HepG2 (cell line): ENCODE measurements around the gene SLC22A12. TPM values are rescaled to one million over a fixed set of nuclear protein-coding genes. Genes with fewer than 3 reads are reported as not detected.

Experiments used
- ATAC-seq: fragments of 200-7000 bp; cut with Tn5 transposase; 3 replicates; pipeline ENCODE4 v1.9.1; 2020; ENCODE audit warnings: mild to moderate bottlenecking, moderate library complexity
- BruUV-seq: library from RNA; stranded (reverse); fragments of 400-500 nt; replicated peaks from 2 replicates; lab custom pipeline; 2021; lab: Mats Ljungman, UMichigan
- CTCF ChIA-PET: fragments of 300-600 bp; formaldehyde crosslinking; extraction: SDS; loops from one replicate; lab custom pipeline; 2021; ENCODE audit warnings: low total read pairs, inconsistent platforms, low intra/inter-chr PET ratio; lab: Yijun Ruan, JAX
- POLR2A ChIA-PET: fragments of 350-600 bp; sonication (Branson Sonifier 250); formaldehyde crosslinking; loops from one replicate; lab custom pipeline; 2020; ENCODE audit warnings: antibody characterized with exemption, inconsistent platforms; lab: Yijun Ruan, JAX
- DNase-seq: peaks from one replicate; pipeline ENCODE4 v3.0.0-alpha.2; 2015; ENCODE audit warnings: low spot score
- FAIRE-seq: peaks from 3 replicates; lab custom pipeline; 2011; peaks lifted over from hg19 to GRCh38; lab: Jason Lieb, UNC
- H2AFZ ChIP-seq: one replicate; pipeline ENCODE4 v1.6.1; 2011; ENCODE audit warnings: low read length, inconsistent platforms
- H3K27ac ChIP-seq: fragments of 300-600 bp; 3 replicates; pipeline ENCODE4 v1.8.0; 2011; ENCODE audit warnings: mixed run types, mild to moderate bottlenecking, mixed read lengths, low read length, inconsistent platforms; ENCODE audit not compliant: insufficient read depth; ENCODE audit errors: extremely low read length
- H3K27me3 ChIP-seq, 2 experiments: fragments of 200-600 bp in 1 of 2; 2 replicates in 1 of 2; 3 replicates in 1 of 2; pipeline versions ENCODE4 v1.6.0 to v1.8.0; 2011; ENCODE audit warnings: low read length in 2 of 2, mild to moderate bottlenecking in 2 of 2, moderate library complexity in 2 of 2, inconsistent platforms in 1 of 2; ENCODE audit not compliant: insufficient read depth in 2 of 2, control insufficient read depth in 1 of 2
- H3K36me3 ChIP-seq, 2 experiments: fragments of 200-600 bp in 1 of 2; replicated peaks in 1 of 2; 2 replicates in 1 of 2; 3 replicates in 1 of 2; pipeline versions ENCODE4 v1.5.1 to v1.8.0; 2011; ENCODE audit warnings: low read length in 2 of 2, inconsistent platforms in 1 of 2; ENCODE audit not compliant: insufficient read depth in 2 of 2, control insufficient read depth in 1 of 2
- H3K4me1 ChIP-seq: 2 replicates; pipeline ENCODE4 v1.5.1; 2012; ENCODE audit warnings: low read length, inconsistent platforms; ENCODE audit not compliant: insufficient read depth
- H3K4me2 ChIP-seq: 2 replicates; pipeline ENCODE4 v1.6.0; 2011; ENCODE audit warnings: low read depth, low read length, inconsistent platforms
- H3K4me3 ChIP-seq, 3 experiments: fragments of 200-600 bp in 1 of 3; sonication (generic), shearing (Covaris generic) in 1 of 3; replicated peaks in 1 of 3; 2 replicates each; pipeline ENCODE4 v1.5.1; 2011 to 2016; ENCODE audit warnings: low read length in 3 of 3, inconsistent platforms in 2 of 3, low read depth in 2 of 3, mild to moderate bottlenecking in 2 of 3, control low read depth in 1 of 3, mixed read lengths in 1 of 3; ENCODE audit not compliant: insufficient read depth in 1 of 3
- H3K79me2 ChIP-seq: one replicate; pipeline ENCODE4 v1.6.1; 2011; ENCODE audit warnings: low read length, inconsistent platforms; ENCODE audit not compliant: insufficient read depth
- H3K9ac ChIP-seq: 2 replicates; pipeline ENCODE4 v1.6.0; 2011; ENCODE audit warnings: mild to moderate bottlenecking, low read depth, low read length, inconsistent platforms; ENCODE audit not compliant: insufficient read depth
- H3K9me3 ChIP-seq: 2 replicates; pipeline ENCODE4 v1.5.1; 2012; ENCODE audit warnings: mild to moderate bottlenecking, low read length
- H4K20me1 ChIP-seq: 2 replicates; pipeline ENCODE4 v1.6.0; 2011; ENCODE audit warnings: inconsistent platforms, mild to moderate bottlenecking, low read length, moderate library complexity; ENCODE audit not compliant: insufficient read depth
- ISX ChIP-seq: sonication (generic); formaldehyde crosslinking; conservative IDR thresholded peaks from 2 replicates; pipeline ENCODE4 v1.5.0; 2020; ENCODE audit warnings: missing genetic modification reagents
- MED8 ChIP-seq: sonication (generic); formaldehyde crosslinking; IDR thresholded peaks from 2 replicates; pipeline ENCODE4 v1.8.1; 2023; ENCODE audit warnings: mild to moderate bottlenecking, missing genetic modification reagents; ENCODE audit not compliant: insufficient replicate concordance
- MLX ChIP-seq: IDR thresholded peaks from 2 replicates; pipeline ENCODE4 v1.6.1; 2016
- PHF21A ChIP-seq: sonication (generic); formaldehyde crosslinking; IDR thresholded peaks from 2 replicates; pipeline ENCODE4 v1.5.0; 2020; ENCODE audit warnings: mild to moderate bottlenecking, missing genetic modification reagents
- SKI ChIP-seq: fragments of 450-650 bp; IDR thresholded peaks from one replicate; pipeline ENCODE4 v1.6.1; 2018; ENCODE audit warnings: mild to moderate bottlenecking; ENCODE audit not compliant: partially characterized antibody
- TOE1 ChIP-seq: sonication (generic); formaldehyde crosslinking; IDR thresholded peaks from 2 replicates; pipeline ENCODE4 v1.4.0; 2020; ENCODE audit warnings: mild to moderate bottlenecking, missing genetic modification reagents
- ZBTB21 ChIP-seq: sonication (generic); formaldehyde crosslinking; IDR thresholded peaks from 2 replicates; pipeline ENCODE4 v1.4.0; 2020; ENCODE audit warnings: missing genetic modification reagents
- ZFP36L1 ChIP-seq: sonication (generic); formaldehyde crosslinking; IDR thresholded peaks from 2 replicates; pipeline ENCODE4 v1.8.0; 2022; ENCODE audit warnings: mild to moderate bottlenecking, missing genetic modification reagents, moderate library complexity
- ZNF609 ChIP-seq: sonication (generic); formaldehyde crosslinking; IDR thresholded peaks from 2 replicates; pipeline ENCODE4 v1.4.0; 2020; ENCODE audit warnings: mild to moderate bottlenecking, missing genetic modification reagents, borderline replicate concordance
- WGBS: methylation state at CpG from one replicate; pipeline ENCODE4 v1.1.6; 2017; ENCODE audit warnings: low lambda C conversion rate; 5-methylcytosine and 5-hydroxymethylcytosine counted together
- in situ Hi-C: cut with HindIII; loops from 2 replicates; pipeline ENCODE4 v1.10.0; 2017; ENCODE audit warnings: low pct_unique_long_range_greater_than_20kb; ENCODE audit not compliant: extremely low pct_ligation_motif_present
- intact Hi-C: fragments of 100-400 bp; cut with micrococcal nuclease; formaldehyde crosslinking; loops from one replicate; pipeline ENCODE4 v1.10.0; 2022; ENCODE audit not compliant: unreplicated experiment
- polyA plus RNA-seq, 8 experiments: library from polyadenylated mRNA; depleted of rRNA in 3 of 8; stranded (reverse) in 7 of 8; unstranded in 1 of 8; fragments of >200 nt; fragmentation: Illumina TruSeq in 4 of 8; extraction: Trizol in 4 of 8; gene quantifications; 2 replicates each; pipeline versions ENCODE4 v1.2.1 to v1.2.3, GENCODE V29; 2011 to 2016; ENCODE audit warnings: low read depth in 4 of 8, missing spikeins in 1 of 8, mixed read lengths in 1 of 8; ENCODE audit not compliant: insufficient read depth in 1 of 8
- total RNA-seq, 5 experiments: library from RNA; depleted of rRNA; stranded (reverse); fragments of >200 nt; fragmentation: Illumina TruSeq; extraction: Trizol; gene quantifications; 2 replicates each; pipeline ENCODE4 v1.2.3, GENCODE V29; 2016; ENCODE audit warnings: low read depth in 1 of 5
- TF ChIP-seq, protein P1 (sequence below): sonication (generic); formaldehyde crosslinking; IDR thresholded peaks from 2 replicates; pipeline ENCODE4 v1.4.0; 2020; ENCODE audit warnings: missing genetic modification reagents, borderline replicate concordance

The SLC22A12 gene
- total and polyA plus RNA-seq, 2 of the 13 experiments (the other 11 are each of a cell fraction or from before 2014, with no cell fraction given), result not detected

GRCh38 chr11:64611176-64611575, 20.2 kb downstream of the SLC22A12 start (continued):
- TF ChIP-seq, protein P1, sequence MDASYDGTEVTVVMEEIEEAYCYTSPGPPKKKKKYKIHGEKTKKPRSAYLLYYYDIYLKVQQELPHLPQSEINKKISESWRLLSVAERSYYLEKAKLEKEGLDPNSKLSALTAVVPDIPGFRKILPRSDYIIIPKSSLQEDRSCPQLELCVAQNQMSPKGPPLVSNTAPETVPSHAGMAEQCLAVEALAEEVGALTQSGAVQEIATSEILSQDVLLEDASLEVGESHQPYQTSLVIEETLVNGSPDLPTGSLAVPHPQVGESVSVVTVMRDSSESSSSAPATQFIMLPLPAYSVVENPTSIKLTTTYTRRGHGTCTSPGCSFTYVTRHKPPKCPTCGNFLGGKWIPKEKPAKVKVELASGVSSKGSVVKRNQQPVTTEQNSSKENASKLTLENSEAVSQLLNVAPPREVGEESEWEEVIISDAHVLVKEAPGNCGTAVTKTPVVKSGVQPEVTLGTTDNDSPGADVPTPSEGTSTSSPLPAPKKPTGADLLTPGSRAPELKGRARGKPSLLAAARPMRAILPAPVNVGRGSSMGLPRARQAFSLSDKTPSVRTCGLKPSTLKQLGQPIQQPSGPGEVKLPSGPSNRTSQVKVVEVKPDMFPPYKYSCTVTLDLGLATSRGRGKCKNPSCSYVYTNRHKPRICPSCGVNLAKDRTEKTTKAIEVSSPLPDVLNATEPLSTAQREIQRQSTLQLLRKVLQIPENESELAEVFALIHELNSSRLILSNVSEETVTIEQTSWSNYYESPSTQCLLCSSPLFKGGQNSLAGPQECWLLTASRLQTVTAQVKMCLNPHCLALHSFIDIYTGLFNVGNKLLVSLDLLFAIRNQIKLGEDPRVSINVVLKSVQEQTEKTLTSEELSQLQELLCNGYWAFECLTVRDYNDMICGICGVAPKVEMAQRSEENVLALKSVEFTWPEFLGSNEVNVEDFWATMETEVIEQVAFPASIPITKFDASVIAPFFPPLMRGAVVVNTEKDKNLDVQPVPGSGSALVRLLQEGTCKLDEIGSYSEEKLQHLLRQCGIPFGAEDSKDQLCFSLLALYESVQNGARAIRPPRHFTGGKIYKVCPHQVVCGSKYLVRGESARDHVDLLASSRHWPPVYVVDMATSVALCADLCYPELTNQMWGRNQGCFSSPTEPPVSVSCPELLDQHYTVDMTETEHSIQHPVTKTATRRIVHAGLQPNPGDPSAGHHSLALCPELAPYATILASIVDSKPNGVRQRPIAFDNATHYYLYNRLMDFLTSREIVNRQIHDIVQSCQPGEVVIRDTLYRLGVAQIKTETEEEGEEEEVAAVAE (CRISPR knock-in tag), result no peak
- TF ChIP-seq ZFP36L1 (CRISPR knock-in tag) (no peak), MLX (CRISPR knock-in tag) (no peak)
- TF ChIP-seq, all 625 proteins: peak for 0

DNA sequence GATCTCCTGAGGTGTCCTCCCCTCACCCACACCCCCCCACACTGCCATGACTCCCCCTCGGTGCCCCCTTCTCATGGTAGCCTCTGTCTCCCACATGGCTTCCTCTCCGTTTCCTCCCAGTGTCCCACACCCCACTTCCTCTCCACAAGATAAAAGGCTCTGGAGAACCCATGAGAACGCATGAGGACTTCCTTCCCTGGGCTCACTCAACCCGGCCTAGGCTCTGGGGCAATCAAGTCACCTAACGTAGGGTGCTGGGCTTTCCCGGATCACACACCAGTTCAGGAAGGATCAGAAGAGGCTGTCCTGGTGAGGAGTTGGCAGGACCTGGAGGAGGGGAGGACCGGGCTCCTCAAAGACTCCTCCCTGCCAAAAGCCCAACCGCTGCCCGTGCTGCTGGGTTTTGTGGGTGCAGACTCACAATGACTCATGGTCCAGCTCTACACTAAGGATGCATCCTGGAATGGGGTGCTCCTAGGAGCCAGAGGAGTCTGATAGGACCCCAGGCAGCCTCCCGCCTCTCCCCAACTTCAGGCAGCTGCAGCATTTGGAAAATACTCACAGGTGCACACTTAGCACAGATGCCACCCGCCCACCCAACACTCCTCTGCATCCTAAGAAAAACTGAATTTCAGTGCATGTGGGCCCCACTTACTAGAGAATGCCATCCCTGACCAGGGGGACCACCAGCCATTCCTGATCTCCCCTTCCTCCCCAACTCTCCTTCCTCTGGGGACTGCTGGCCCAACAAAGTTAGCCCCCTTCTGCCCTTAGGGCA, 21.0 kb downstream of the SLC22A12 start:
- Histone ChIP-seq H3K4me2 (no peak overlapping the region), H3K4me1 (peaks cover 11% of the 10 kb centered on the region; the same call in 1 of the 2 replicates), H3K79me2 (no peaks in the 10 kb centered on the region), H3K27ac (no peak overlapping the region), H3K36me3 (no peaks in the 10 kb centered on the region), H3K4me3 (no peak overlapping the region), H3K27me3 (peaks cover 6 to 22% of the 10 kb centered on the region in 2 experiments; a peak in 3 of 5 replicates), H3K9ac (no peak overlapping the region), H2AFZ (no peak overlapping the region), H4K20me1 (no peaks in the 10 kb centered on the region), H3K9me3 (no peaks in the 10 kb centered on the region)
- DNase-seq (no peak), FAIRE-seq (no peak), ATAC-seq (no peak)
- CTCF ChIA-PET, result no interaction called here
- WGBS, result 18% methylated on average over 7 of the region's 11 CpGs
- intact Hi-C loops, result no loop called here
- BruUV-seq, result no TSS peak
- POLR2A ChIA-PET, result no interaction called here
- in situ Hi-C loops, result no loop called here
- TF ChIP-seq MED8 (CRISPR knock-in tag), result no peak
- no peak for TF ChIP-seq TOE1 (CRISPR knock-in tag)
- no peak for TF ChIP-seq ZNF609 (CRISPR knock-in tag)
- no peak for TF ChIP-seq ZBTB21 (CRISPR knock-in tag)
- TF ChIP-seq PHF21A, result no peak
- TF ChIP-seq SKI, result no peak
- no peak for TF ChIP-seq ISX
